ENCODE data around the gene RND2.
A peak's percentile ranks its signal among the peaks of the same experiment; 100 is the strongest.

Gene RND2

GRCh38 chr17:43006639-43007551 is 18.1 kb upstream of the RND2 start, which contains the start of gene IFI35:
Gene IFI35, plus strand, starts transcription at chr17:43006784. Its CDS starts 164 bp downstream, at chr17:43006948.
- peak; percentile 53 for DNase-seq (ENCODE audit: low read depth)

- DNase-seq (ENCODE audit: low read depth): no peak
Observed at GRCh38 chr17:43010667-43011308, 14.2 kb upstream of the RND2 start.

GRCh38 chr17:43011728-43012472 is 13.1 kb upstream of the RND2 start:
- no peak for DNase-seq (ENCODE audit: low read depth)

GRCh38 chr17:43013296-43013695 is 11.7 kb upstream of the RND2 start:
- DNase-seq (ENCODE audit: low read depth): no peak

GRCh38 chr17:43014020-43014648 is 10.9 kb upstream of the RND2 start:
- DNase-seq (ENCODE audit: low read depth): no peak

GRCh38 chr17:43014649-43015542 is 10.1 kb upstream of the RND2 start:
- no peak for DNase-seq (ENCODE audit: low read depth)

GRCh38 chr17:43015579-43015978 is 9.5 kb upstream of the RND2 start:
- no peak for DNase-seq (ENCODE audit: low read depth)

- no peak for DNase-seq (ENCODE audit: low read depth)
Observed at GRCh38 chr17:43016216-43016615, 8.8 kb upstream of the RND2 start.

GRCh38 chr17:43018008-43018853 is 6.8 kb upstream of the RND2 start:
- DNase-seq (ENCODE audit: low read depth): no peak

GRCh38 chr17:43018932-43019331 is 6.1 kb upstream of the RND2 start:
- DNase-seq (ENCODE audit: low read depth): no peak

GRCh38 chr17:43019418-43019817 is 5.6 kb upstream of the RND2 start:
- DNase-seq (ENCODE audit: low read depth): no peak

- DNase-seq (ENCODE audit: low read depth): no peak
Observed at GRCh38 chr17:43020030-43020621, 4.9 kb upstream of the RND2 start.

GRCh38 chr17:43020789-43021740 is 4.0 kb upstream of the RND2 start:
- DNase-seq (ENCODE audit: low read depth): no peak

GRCh38 chr17:43021741-43022512 is 3.1 kb upstream of the RND2 start, which contains the start of gene VAT1:
Gene VAT1, minus strand, starts transcription at chr17:43022385. Its CDS starts 63 bp downstream, at chr17:43022322.
- DNase-seq (ENCODE audit: low read depth): peak; percentile 47

- DNase-seq (ENCODE audit: low read depth): no peak
Observed at GRCh38 chr17:43025290-43025657, 243 bp downstream of the RND2 start.

- no peak for DNase-seq (ENCODE audit: low read depth)
Observed at GRCh38 chr17:43025766-43026537, 921 bp downstream of the RND2 start.

GRCh38 chr17:43026595-43026994 is 1.6 kb downstream of the RND2 start:
- no peak for DNase-seq (ENCODE audit: low read depth)
